Neural cell (in vitro differentiated cells): ENCODE results near the gene LBH. TPM values are rescaled to one million over a fixed set of nuclear protein-coding genes. Genes with fewer than 3 reads are reported as not detected.

Experiments used
- H2AFZ ChIP-seq: fragments of 200-600, 300-800 bp; sonication (generic), shearing (Covaris generic); 2 replicates; pipeline ENCODE4 v1.6.0; 2014; ENCODE audit warnings: low read depth, mild to moderate bottlenecking, antibody characterized with exemption, low read length, moderate library complexity
- H3F3A ChIP-seq: fragments of 200-600 bp; shearing (Covaris generic); 2 replicates; pipeline ENCODE4 v1.6.1; 2016; ENCODE audit warnings: mild to moderate bottlenecking, moderate library complexity, mixed read lengths, antibody characterized with exemption, low read length; ENCODE audit not compliant: insufficient read depth, poor library complexity, severe bottlenecking
- H3K27ac ChIP-seq: fragments of 200-600, 300-800 bp; sonication (generic), shearing (Covaris generic); 2 replicates; pipeline ENCODE4 v1.5.1; 2014; ENCODE audit warnings: mild to moderate bottlenecking, low read length, moderate library complexity
- H3K27me3 ChIP-seq: fragments of 300-800, 200-600 bp; sonication (generic), shearing (Covaris generic); 2 replicates; pipeline ENCODE4 v1.6.0; 2014; ENCODE audit warnings: mild to moderate bottlenecking, low read depth, low read length, moderate library complexity; ENCODE audit not compliant: insufficient read depth
- H3K36me3 ChIP-seq: fragments of 300-800, 200-600 bp; sonication (generic), shearing (Covaris generic); 2 replicates; pipeline ENCODE4 v1.5.1; 2014; ENCODE audit warnings: mild to moderate bottlenecking, antibody characterized with exemption, low read length, moderate library complexity; ENCODE audit not compliant: insufficient read depth
- H3K4me2 ChIP-seq: fragments of 300-800, 200-600 bp; sonication (generic), shearing (Covaris generic); 2 replicates; pipeline ENCODE4 v1.6.0; 2014; ENCODE audit warnings: mild to moderate bottlenecking, low read length
- H3K4me3 ChIP-seq: fragments of 300-800, 200-600 bp; sonication (generic), shearing (Covaris generic); 2 replicates; pipeline ENCODE4 v1.5.1; 2014; ENCODE audit warnings: mild to moderate bottlenecking, low read length, moderate library complexity
- H3K79me2 ChIP-seq: fragments of 200-600 bp; shearing (Covaris generic); replicated peaks from 2 replicates; pipeline ENCODE4 v1.6.0; 2014; ENCODE audit warnings: mild to moderate bottlenecking, low read length, moderate library complexity; ENCODE audit not compliant: insufficient read depth
- H3K9ac ChIP-seq: fragments of 300-800, 200-600 bp; sonication (generic), shearing (Covaris generic); 2 replicates; pipeline ENCODE4 v1.6.1; 2016; ENCODE audit warnings: mild to moderate bottlenecking, low read length, mixed read lengths
- H3K9me2 ChIP-seq: fragments of 200-600 bp; shearing (Covaris generic); 2 replicates; pipeline ENCODE4 v1.6.1; 2016; ENCODE audit warnings: mild to moderate bottlenecking, low read length, mixed read lengths; ENCODE audit not compliant: insufficient read depth
- H3K9me3 ChIP-seq: fragments of 200-600, 300-800 bp; sonication (generic), shearing (Covaris generic); 2 replicates; pipeline ENCODE4 v1.6.1; 2016; ENCODE audit warnings: mild to moderate bottlenecking, mixed run types, low read length, moderate library complexity, mixed read lengths
- H4K20me1 ChIP-seq: fragments of 200-600 bp; shearing (Covaris generic); 2 replicates; pipeline ENCODE4 v1.6.1; 2016; ENCODE audit warnings: mild to moderate bottlenecking, mixed run types; ENCODE audit not compliant: insufficient read depth
- CTCF ChIP-seq: fragments of 450-650 bp; IDR thresholded peaks from 2 replicates; pipeline ENCODE4 v1.5.1; 2014; ENCODE audit warnings: antibody characterized with exemption, mild to moderate bottlenecking, moderate library complexity; ENCODE audit not compliant: poor library complexity, severe bottlenecking
- EP300 ChIP-seq: fragments of 450-650 bp; conservative IDR thresholded peaks from 2 replicates; pipeline ENCODE4 v1.6.1; 2014; ENCODE audit warnings: antibody characterized with exemption, mild to moderate bottlenecking, moderate library complexity; ENCODE audit not compliant: poor library complexity, severe bottlenecking
- EZH2 ChIP-seq: fragments of 200-600, 300-800 bp; shearing (Covaris generic), sonication (generic); IDR thresholded peaks from 2 replicates; pipeline ENCODE4 v1.6.1; 2014; ENCODE audit warnings: antibody characterized with exemption, low read length, borderline replicate concordance, mild to moderate bottlenecking; ENCODE audit not compliant: insufficient read depth, poor library complexity, severe bottlenecking
- MXI1 ChIP-seq: fragments of 450-650 bp; conservative IDR thresholded peaks from 2 replicates; pipeline ENCODE4 v1.6.1; 2014; ENCODE audit warnings: antibody characterized with exemption, mild to moderate bottlenecking; ENCODE audit not compliant: poor library complexity, severe bottlenecking
- POLR2AphosphoS5 ChIP-seq: IDR thresholded peaks from 2 replicates; pipeline ENCODE4 v1.6.1; 2012
- RAD21 ChIP-seq: fragments of 450-650 bp; conservative IDR thresholded peaks from 2 replicates; pipeline ENCODE4 v1.6.1; 2014; ENCODE audit warnings: antibody characterized with exemption, mild to moderate bottlenecking, moderate library complexity
- REST ChIP-seq: IDR thresholded peaks from 2 replicates; pipeline ENCODE4 v1.6.1; 2012; ENCODE audit warnings: borderline replicate concordance
- SMC3 ChIP-seq: fragments of 450-650 bp; conservative IDR thresholded peaks from 2 replicates; pipeline ENCODE4 v1.6.1; 2014; ENCODE audit warnings: antibody characterized with exemption, mild to moderate bottlenecking, moderate library complexity; ENCODE audit not compliant: poor library complexity
- TAF1 ChIP-seq: IDR thresholded peaks from 2 replicates; pipeline ENCODE4 v1.6.1; 2012; ENCODE audit warnings: low read depth
- polyA plus RNA-seq: library from polyadenylated mRNA; depleted of rRNA; stranded (reverse); fragments of >200 nt; gene quantifications from 2 replicates; pipeline ENCODE4 v1.2.3, GENCODE V29; 2014

Gene LBH
- polyA plus RNA-seq, 1 donor from 2014 or later: 345 TPM

GRCh38 chr2:30239986-30240752 lies 8.8 kb downstream of the LBH start:
- peaks cover 42% of the 10 kb centered on the region for H4K20me1 ChIP-seq

GRCh38 chr2:30243231-30243630 lies 11.9 kb downstream of the LBH start:
- no peaks in the 10 kb centered on the region for H3K9me2 ChIP-seq
- H3K9me3 ChIP-seq: no peaks in the 10 kb centered on the region
- no peak overlapping the region for H2AFZ ChIP-seq
- no peak for TF ChIP-seq SMC3
- no peak for TF ChIP-seq MXI1
- H3K4me3 ChIP-seq: no peak overlapping the region
- peaks cover 12% of the 10 kb centered on the region for H3K36me3 ChIP-seq
- H3K4me2 ChIP-seq: no peak overlapping the region
- H3K27ac ChIP-seq: no peak overlapping the region
- H3K27me3 ChIP-seq: no peaks in the 10 kb centered on the region
- H3K9ac ChIP-seq: no peak overlapping the region
- H4K20me1 ChIP-seq: peaks cover 18% of the 10 kb centered on the region
- peaks cover 79% of the 10 kb centered on the region for H3K79me2 ChIP-seq
- no peaks in the 10 kb centered on the region for H3F3A ChIP-seq

More at GRCh38 chr2:30239986-30240752, 8.8 kb downstream of the LBH start:
- H3F3A ChIP-seq: no peaks in the 10 kb centered on the region
- H3K9me2 ChIP-seq: no peaks in the 10 kb centered on the region
- H3K9ac ChIP-seq: no peak overlapping the region
- H3K79me2 ChIP-seq: peaks cover 88% of the 10 kb centered on the region
- H3K27me3 ChIP-seq: no peaks in the 10 kb centered on the region
- H3K27ac ChIP-seq: no peak overlapping the region
- H2AFZ ChIP-seq: no peak overlapping the region
- H3K4me3 ChIP-seq: no peak overlapping the region
- TF ChIP-seq SMC3 (no peak), REST (no peak), MXI1 (no peak)
- peaks cover 11% of the 10 kb centered on the region for H3K36me3 ChIP-seq
- H3K4me2 ChIP-seq: no peak overlapping the region
- no peaks in the 10 kb centered on the region for H3K9me3 ChIP-seq

DNA sequence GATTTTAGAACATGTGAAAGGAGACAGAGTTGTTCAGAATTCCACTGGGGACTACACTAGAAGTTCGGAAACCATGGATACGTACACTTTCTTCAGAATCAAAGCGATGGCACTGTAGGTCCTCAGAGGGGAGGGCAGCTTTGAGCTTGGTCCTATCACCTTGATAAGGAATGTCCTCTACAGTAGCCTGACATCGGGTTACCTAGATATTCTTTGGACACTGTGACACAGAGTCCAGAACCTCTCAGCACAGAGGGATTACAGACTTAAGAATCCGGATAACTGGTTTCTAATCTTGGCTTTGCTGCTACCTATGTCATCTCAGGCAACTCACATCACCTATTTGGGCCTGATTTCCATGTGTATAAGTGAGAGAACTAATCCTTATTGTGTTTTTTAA lies 14.0 kb downstream of the LBH start:
- peaks cover 12% of the 10 kb centered on the region for H3K36me3 ChIP-seq
- no peaks in the 10 kb centered on the region for H3K27me3 ChIP-seq
- no peaks in the 10 kb centered on the region for H3K9me3 ChIP-seq
- peaks cover 77% of the 10 kb centered on the region for H3K79me2 ChIP-seq
- TF ChIP-seq EP300: no peak
- H3K4me3 ChIP-seq: no peak overlapping the region
- H3K9me2 ChIP-seq: no peaks in the 10 kb centered on the region
- H3K4me2 ChIP-seq: no peak overlapping the region
- H3K9ac ChIP-seq: no peak overlapping the region
- no peak overlapping the region for H3K27ac ChIP-seq
- H3F3A ChIP-seq: no peaks in the 10 kb centered on the region
- H4K20me1 ChIP-seq: peaks cover 18% of the 10 kb centered on the region
- no peak overlapping the region for H2AFZ ChIP-seq

DNA sequence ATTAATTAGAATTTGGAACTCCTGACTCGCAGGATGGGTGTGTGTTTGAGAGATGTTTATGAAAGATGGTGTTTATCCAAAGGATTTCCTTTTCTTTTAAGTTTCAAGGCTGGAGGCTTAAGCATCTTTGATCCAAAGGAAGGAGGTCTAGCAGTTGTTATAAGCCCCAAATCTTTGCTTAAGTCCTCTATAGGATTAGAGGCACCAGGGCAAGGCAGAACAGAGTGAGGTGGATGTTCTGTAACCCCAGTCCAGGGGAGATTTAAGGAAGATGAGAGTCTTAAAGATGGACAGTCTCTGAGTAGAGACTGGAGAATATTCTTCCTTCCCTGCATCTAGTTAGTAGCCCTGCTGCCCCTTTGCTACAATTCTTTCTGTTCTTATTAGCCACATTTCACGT lies 17.5 kb downstream of the LBH start:
- Histone ChIP-seq H3K9me3 (no peaks in the 10 kb centered on the region), H2AFZ (no peak overlapping the region), H3F3A (no peaks in the 10 kb centered on the region), H3K9ac (no peak overlapping the region), H3K79me2 (peaks cover 65% of the 10 kb centered on the region), H3K36me3 (peaks cover 8% of the 10 kb centered on the region), H3K4me2 (no peak overlapping the region), H4K20me1 (peaks cover 14% of the 10 kb centered on the region), H3K27me3 (no peaks in the 10 kb centered on the region), H3K27ac (no peak overlapping the region), H3K4me3 (no peak overlapping the region), H3K9me2 (no peaks in the 10 kb centered on the region)
- no peak for TF ChIP-seq RAD21
- TF ChIP-seq EP300: no peak
- TF ChIP-seq SMC3: no peak
- no peak for TF ChIP-seq REST
- no peak for TF ChIP-seq CTCF
- no peak for TF ChIP-seq POLR2AphosphoS5
- TF ChIP-seq EZH2: no peak
- TF ChIP-seq TAF1: no peak
- no peak for TF ChIP-seq MXI1
